RWPE2 (cell line): ENCODE data around the gene ATP8B3.
A peak's percentile ranks its signal among the peaks of the same experiment; 100 is the strongest.

Source experiments
- ATAC-seq: fragments of 200-7000 bp; cut with Tn5 transposase; 3 replicates; pipeline ENCODE4 v1.9.1; 2021; ENCODE audit warnings: low read depth
- DNase-seq: peaks from one replicate; pipeline ENCODE4 v3.0.0-alpha.2; 2020; ENCODE audit warnings: low spot score
- H3K27ac ChIP-seq: fragments of 450-650 bp; 2 replicates; pipeline ENCODE4 v1.5.1; 2017; ENCODE audit warnings: mild to moderate bottlenecking; ENCODE audit not compliant: poor library complexity, severe bottlenecking
- H3K27me3 ChIP-seq: fragments of 250-450 bp; sonication (Bioruptor Pico); 2 replicates; pipeline ENCODE4 v1.5.1; 2021; ENCODE audit warnings: mild to moderate bottlenecking, moderate library complexity; ENCODE audit not compliant: insufficient read depth, poor library complexity, severe bottlenecking
- H3K36me3 ChIP-seq: fragments of 250-450 bp; sonication (Bioruptor Pico); 2 replicates; pipeline ENCODE4 v1.5.1; 2020; ENCODE audit warnings: low read depth, mild to moderate bottlenecking, moderate library complexity
- H3K4me1 ChIP-seq: fragments of 250-450 bp; sonication (Bioruptor Pico); 2 replicates; pipeline ENCODE4 v1.5.1; 2021; ENCODE audit warnings: mild to moderate bottlenecking, moderate library complexity; ENCODE audit not compliant: insufficient read depth, poor library complexity, severe bottlenecking
- H3K4me3 ChIP-seq: fragments of 250-450 bp; sonication (Bioruptor Pico); 2 replicates; pipeline ENCODE4 v1.5.1; 2021; ENCODE audit warnings: mild to moderate bottlenecking, moderate library complexity; ENCODE audit not compliant: severe bottlenecking
- H3K9me3 ChIP-seq: fragments of 250-450 bp; sonication (Bioruptor Pico); 2 replicates; pipeline ENCODE4 v1.5.1; 2021; ENCODE audit warnings: mild to moderate bottlenecking, moderate library complexity; ENCODE audit not compliant: severe bottlenecking
- CTCF ChIP-seq: fragments of 450-650 bp; IDR thresholded peaks from one replicate; pipeline ENCODE4 v1.5.1; 2017; ENCODE audit warnings: mild to moderate bottlenecking, moderate library complexity; ENCODE audit not compliant: poor library complexity, severe bottlenecking

The ATP8B3 gene

GRCh38 chr19:1765904-1766799 is 45.9 kb downstream of the ATP8B3 start:
- Histone ChIP-seq H3K9me3 (peaks cover 3% of the 10 kb centered on the region), H3K4me1 (no peaks in the 10 kb centered on the region), H3K36me3 (no peaks in the 10 kb centered on the region), H3K4me3 (no peak overlapping the region), H3K27me3 (peaks cover 71% of the 10 kb centered on the region), H3K27ac (no peak overlapping the region)
- ATAC-seq, result no peak
- TF ChIP-seq CTCF, result no peak
- DNase-seq, result no peak

DNA sequence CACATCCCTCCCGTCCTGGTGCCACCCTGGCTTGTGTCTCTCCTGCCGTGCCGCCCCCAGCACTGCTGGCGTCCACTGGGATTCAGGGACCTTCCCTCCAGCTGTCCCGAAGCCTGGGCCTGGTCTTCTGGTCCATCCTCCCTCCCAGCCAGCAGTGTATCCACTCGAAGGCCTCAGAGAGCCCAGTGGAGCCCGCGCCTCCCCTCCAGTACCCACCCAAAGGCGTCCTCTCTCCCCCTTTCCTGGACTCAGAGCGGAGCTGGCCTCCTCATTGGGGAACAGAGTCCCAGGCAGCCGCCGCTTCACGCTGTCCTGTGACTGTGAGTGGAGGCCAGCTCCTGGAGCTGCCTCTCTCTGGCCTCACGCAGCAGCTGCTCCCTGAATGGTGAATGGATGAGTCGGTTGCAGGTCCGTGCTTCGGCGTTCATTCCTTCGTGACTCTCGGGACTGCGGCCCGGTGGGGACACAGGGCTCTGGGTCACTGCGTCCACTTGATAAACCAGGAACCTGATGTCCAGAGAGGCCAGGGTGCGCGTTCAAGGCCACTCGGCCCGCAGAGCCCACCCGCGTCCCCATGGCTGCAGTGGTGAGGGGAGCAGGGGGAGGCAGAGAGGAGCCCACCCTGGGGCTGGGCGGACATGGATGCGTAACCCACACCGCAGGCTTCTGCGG is 46.7 kb downstream of the ATP8B3 start:
- no peaks in the 10 kb centered on the region for H3K36me3 ChIP-seq
- no peaks in the 10 kb centered on the region for H3K9me3 ChIP-seq
- no peaks in the 10 kb centered on the region for H3K4me1 ChIP-seq
- H3K27me3 ChIP-seq, result peaks cover 79% of the 10 kb centered on the region
- no peak overlapping the region for H3K27ac ChIP-seq
- ATAC-seq (0 out of 3 replicates have a peak, but pooled peaks have one; percentile 21), DNase-seq (no peak)
- no peak overlapping the region for H3K4me3 ChIP-seq
- no peak for TF ChIP-seq CTCF

DNA sequence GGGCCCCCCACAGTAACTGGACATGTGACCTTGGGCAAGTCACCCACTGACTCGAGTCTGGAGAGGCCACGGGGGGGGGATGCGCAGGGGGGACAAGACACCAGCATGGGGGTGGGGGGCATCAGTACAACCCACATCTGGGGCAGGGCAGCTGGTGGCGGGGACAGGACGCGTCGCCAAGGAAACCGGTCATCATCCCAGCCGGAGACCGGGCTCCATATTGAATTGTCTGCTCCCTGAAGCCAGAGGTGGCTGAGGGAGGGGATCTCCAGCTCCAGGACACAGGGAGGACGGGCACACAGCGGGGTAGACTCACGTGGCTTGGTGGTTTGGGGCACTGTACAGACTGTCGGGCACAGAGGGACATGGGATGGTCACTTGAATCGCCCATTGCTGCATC is 47.3 kb downstream of the ATP8B3 start:
- no peak for DNase-seq
- TF ChIP-seq CTCF, result no peak
- Histone ChIP-seq H3K27ac (no peak overlapping the region), H3K4me1 (no peaks in the 10 kb centered on the region), H3K9me3 (no peaks in the 10 kb centered on the region), H3K36me3 (no peaks in the 10 kb centered on the region), H3K27me3 (peaks cover 85% of the 10 kb centered on the region), H3K4me3 (no peak overlapping the region)
- ATAC-seq, result no peak

DNA sequence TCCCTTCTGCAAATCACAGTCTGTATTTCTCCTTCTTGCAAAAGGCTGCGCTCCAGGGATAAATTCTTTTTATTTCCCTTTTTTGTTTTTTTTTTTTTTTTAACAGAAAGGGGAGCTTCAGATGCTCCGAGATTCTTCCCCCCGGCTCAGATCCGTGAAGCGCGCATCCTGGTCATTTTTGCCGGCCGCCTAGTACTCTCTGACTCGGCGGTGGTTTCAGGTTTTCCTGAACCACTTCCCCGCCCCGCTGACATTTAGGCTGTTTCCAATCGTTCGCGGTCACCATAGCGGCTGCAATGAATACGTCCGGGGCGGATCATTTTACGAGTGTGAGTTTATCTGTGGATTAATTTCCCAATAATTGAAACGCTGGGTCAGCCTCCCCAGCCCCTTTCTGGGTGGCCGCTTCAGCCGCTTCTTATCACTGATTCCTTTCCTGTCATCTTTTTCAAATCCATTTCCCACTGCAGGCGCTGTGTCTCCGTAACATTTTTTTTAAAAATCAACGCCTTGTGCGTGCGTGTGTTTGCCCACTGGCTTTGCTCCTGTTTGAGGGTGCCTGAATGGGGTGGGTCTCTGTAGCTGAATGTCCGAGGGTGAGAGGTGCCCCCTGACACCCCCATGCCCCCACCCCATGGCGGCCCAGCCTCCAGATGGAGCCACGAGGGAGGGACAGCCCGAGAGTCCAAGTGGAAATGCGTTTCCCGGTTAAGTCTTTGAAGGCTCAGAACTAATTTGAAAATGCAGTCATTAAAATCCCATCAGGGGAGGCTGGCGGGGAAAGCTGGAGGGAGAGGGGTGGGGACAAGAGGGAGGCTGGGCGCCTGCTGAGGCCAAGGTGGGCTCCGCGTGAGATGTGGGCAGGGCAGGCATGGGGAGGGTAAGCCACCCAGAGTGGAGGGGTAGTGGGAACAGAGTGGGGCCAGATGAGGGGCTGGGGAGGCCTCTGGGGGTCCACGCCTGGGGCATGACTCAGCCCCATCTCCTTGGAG is 48.1 kb downstream of the ATP8B3 start:
- Histone ChIP-seq H3K4me3 (no peak overlapping the region), H3K27ac (no peak overlapping the region), H3K36me3 (no peaks in the 10 kb centered on the region), H3K9me3 (no peaks in the 10 kb centered on the region), H3K27me3 (peaks cover 93% of the 10 kb centered on the region), H3K4me1 (no peaks in the 10 kb centered on the region)
- TF ChIP-seq CTCF, result no peak
- ATAC-seq, result no peak
- DNase-seq, result no peak
